Measurements from ENCODE around the gene SCARF2. TPM values are rescaled to one million over a fixed set of nuclear protein-coding genes. Genes with fewer than 3 reads are reported as not detected.
A peak's percentile ranks its signal among the peaks of the same experiment; 100 is the strongest.

The SCARF2 gene
- total RNA-seq, 4 donors from 2014 or later: 3.4 to 15.9 (median 8.7) TPM

DNA sequence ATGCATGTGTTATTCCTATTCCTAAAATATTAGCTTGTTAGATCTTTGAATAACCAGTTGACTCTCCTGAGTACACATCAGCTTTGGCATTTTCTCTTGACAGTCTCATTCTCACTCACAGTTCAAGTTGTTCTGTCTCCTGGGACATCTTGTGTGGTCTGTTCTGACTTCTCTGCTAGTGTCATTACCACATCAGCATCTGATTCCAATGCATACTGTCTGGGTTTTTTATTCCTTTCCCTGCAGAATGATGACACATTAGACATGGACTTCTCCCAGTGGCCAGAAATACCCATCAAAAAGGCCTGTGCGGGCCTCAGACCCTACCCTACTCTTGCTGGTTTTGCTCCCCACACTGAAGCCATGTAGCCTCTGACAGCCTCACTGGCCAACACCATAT is 41.0 kb downstream of the SCARF2 start:
- peaks cover 2 to 19% (median 14%) of the 10 kb centered on the region in 4 donors for H3K4me1 ChIP-seq
- H3K27ac ChIP-seq: no peak overlapping the region
- no peaks in the 10 kb centered on the region for H3K36me3 ChIP-seq
- in situ Hi-C loops (cut with MboI; ENCODE audit: low pct_ligation_motif_present in 1 of 4, low pct_unique_long_range_greater_than_20kb in 1 of 4, low sequenced_read_pairs in 3 of 4) (no loop called here), intact Hi-C loops (cut with DNase I; ENCODE audit: low total_unique reads) (no loop called here)
- no peaks in the 10 kb centered on the region for H3K27me3 ChIP-seq
- no peak overlapping the region for H3K4me3 ChIP-seq
- H3K9me3 ChIP-seq: no peaks in the 10 kb centered on the region
- TF ChIP-seq, protein P1, sequence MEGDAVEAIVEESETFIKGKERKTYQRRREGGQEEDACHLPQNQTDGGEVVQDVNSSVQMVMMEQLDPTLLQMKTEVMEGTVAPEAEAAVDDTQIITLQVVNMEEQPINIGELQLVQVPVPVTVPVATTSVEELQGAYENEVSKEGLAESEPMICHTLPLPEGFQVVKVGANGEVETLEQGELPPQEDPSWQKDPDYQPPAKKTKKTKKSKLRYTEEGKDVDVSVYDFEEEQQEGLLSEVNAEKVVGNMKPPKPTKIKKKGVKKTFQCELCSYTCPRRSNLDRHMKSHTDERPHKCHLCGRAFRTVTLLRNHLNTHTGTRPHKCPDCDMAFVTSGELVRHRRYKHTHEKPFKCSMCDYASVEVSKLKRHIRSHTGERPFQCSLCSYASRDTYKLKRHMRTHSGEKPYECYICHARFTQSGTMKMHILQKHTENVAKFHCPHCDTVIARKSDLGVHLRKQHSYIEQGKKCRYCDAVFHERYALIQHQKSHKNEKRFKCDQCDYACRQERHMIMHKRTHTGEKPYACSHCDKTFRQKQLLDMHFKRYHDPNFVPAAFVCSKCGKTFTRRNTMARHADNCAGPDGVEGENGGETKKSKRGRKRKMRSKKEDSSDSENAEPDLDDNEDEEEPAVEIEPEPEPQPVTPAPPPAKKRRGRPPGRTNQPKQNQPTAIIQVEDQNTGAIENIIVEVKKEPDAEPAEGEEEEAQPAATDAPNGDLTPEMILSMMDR (IDR thresholded peaks at IDR 0.05): no peak
- 83 to 93% methylated on average over 1 of the region's 1 CpG for WGBS, 2 donors (ENCODE audit: low coverage in 1 of 2)
- no peak for DNase-seq

DNA sequence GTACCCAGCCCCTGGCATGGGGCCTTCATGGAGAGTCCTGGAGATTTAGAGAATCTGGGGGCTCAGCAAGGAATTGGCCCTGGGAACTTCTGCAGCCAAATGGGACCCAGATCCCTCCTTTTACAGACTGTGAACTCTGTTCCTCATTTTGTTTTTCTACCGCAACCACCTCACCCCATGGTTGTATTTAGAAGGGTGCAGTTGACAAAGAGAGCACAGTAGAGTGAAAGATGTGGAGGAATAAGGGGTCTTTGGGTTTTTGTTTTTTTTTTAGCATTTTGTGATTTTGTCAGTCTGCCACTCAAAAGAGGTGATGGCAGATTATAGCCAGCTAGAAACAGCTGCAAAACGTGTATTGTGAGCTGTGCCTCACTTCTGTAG is 41.7 kb downstream of the SCARF2 start:
- intact Hi-C loops (cut with DNase I; ENCODE audit: low total_unique reads) (no loop called here), in situ Hi-C loops (cut with MboI; ENCODE audit: low pct_ligation_motif_present in 1 of 4, low pct_unique_long_range_greater_than_20kb in 1 of 4, low sequenced_read_pairs in 3 of 4) (no loop called here)
- Histone ChIP-seq H3K27ac (no peak overlapping the region), H3K9me3 (no peaks in the 10 kb centered on the region), H3K4me3 (no peak overlapping the region), H3K36me3 (no peaks in the 10 kb centered on the region), H3K27me3 (no peaks in the 10 kb centered on the region), H3K4me1 (peaks cover 2 to 19% (median 14%) of the 10 kb centered on the region in 4 donors)
- WGBS, 2 donors (ENCODE audit: low coverage in 1 of 2): 40 to 59% methylated on average over 1 to 2 of the region's 2 CpGs
- no peak for DNase-seq
- TF ChIP-seq POLR2AphosphoS5 (IDR thresholded peaks at IDR 0.05) (no peak), EP300 (IDR thresholded peaks at IDR 0.05; ENCODE audit: low read depth) (no peak), POLR2A (IDR thresholded peaks at IDR 0.05) (no peak)
- TF ChIP-seq, protein P1 (IDR thresholded peaks at IDR 0.05): no peak

DNA sequence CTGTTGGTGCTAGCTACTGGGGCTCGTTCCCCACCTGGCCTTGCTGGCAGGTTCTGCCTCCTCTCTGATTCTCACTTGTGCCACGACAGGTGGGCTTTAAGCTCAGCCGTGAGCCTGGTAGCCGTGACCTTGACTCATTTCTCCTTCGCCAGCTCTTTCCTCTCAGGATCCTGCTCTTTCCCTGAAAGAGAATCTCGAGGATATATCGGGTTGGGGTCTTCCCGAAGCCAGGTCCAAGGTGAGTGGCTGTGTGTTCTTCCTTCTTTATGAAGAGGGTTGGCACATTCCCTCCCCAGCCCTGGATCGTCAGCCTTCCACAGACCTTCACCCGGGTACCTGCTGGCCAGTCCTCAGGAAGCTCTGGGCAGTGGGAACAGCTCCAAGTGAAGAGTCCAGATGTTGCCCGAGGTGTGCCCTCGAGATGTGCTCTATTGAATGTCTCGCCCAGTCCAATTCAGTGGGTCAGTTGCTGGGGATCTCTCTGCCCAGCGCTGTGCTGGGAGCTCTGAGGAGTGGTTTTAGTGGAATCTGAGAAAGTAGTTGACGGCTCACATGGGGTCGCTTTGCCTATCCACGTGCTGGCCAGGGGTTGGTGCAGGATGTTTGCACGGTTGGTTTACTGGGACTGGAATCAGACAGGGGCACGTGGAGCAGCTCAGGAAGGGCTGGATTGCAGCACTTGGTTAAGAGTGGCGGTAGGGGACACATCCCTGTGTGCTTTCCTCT is 42.3 kb downstream of the SCARF2 start:
- Histone ChIP-seq H3K4me3 (peak overlapping the region in 1 of 4 donors; percentile 75), H3K27ac (no peak overlapping the region), H3K9me3 (no peaks in the 10 kb centered on the region), H3K4me1 (peaks cover 2 to 19% (median 14%) of the 10 kb centered on the region in 4 donors), H3K27me3 (no peaks in the 10 kb centered on the region), H3K36me3 (no peaks in the 10 kb centered on the region)
- TF ChIP-seq EP300 (IDR thresholded peaks at IDR 0.05; ENCODE audit: low read depth): no peak
- no peak for TF ChIP-seq POLR2AphosphoS5 (IDR thresholded peaks at IDR 0.05)
- TF ChIP-seq POLR2A (IDR thresholded peaks at IDR 0.05): no peak
- TF ChIP-seq, protein P1 (IDR thresholded peaks at IDR 0.05): no peak
- 83 to 94% methylated on average over 5 to 20 of the region's 20 CpGs for WGBS, 2 donors (ENCODE audit: low coverage in 1 of 2)
- in situ Hi-C loops (cut with MboI; ENCODE audit: low pct_ligation_motif_present in 1 of 4, low pct_unique_long_range_greater_than_20kb in 1 of 4, low sequenced_read_pairs in 3 of 4) (no loop called here), intact Hi-C loops (cut with DNase I; ENCODE audit: low total_unique reads) (no loop called here)
- DNase-seq: no peak

DNA sequence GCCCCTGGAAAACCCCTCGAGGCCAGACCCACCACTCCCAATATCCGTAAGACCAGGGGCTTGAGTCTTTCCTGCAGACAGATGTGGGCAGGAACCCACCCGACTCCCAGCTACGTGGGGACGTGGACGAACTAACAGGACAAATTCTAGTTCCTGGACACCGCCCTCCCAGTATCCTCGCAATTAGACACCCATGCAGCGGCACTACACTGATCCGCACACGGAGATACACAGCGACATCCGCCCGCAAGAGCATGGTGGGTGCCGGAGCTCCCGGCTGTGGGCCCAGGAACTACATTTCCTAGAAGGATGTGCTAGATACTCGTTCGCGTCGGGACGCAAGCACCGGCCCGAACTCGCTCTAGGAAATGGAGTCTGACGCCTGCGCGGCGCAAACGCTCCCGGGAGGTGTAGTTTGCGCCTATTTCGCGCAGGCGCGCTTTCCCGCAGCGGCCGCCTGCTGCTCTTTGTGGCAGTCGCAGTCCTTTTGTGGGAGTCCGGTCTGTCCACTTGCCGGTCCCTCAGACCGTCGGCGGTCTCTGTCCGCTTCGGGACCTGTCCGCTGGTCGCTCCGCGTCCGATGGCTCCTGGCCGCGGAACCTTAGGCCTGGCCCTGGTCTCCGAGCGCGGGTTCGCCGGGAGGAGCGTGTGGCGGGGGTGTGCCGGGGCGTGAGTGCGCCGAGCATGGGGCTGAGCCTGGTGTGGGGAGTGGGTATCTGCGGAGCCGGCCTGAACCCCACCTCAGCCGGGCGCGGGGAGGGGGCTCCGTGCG is 43.7 kb downstream of the SCARF2 start, which contains the start of gene ZNF74:
Gene ZNF74 (plus strand): TSS at position 447 of the 772 bp plus-strand sequence. CDS start 478 bp downstream, outside the sequence.
- Histone ChIP-seq H3K27me3 (no peaks in the 10 kb centered on the region), H3K4me3 (peak within 1 kb of the TSS; percentile 71 to 79 (median 75)), H3K36me3 (no peaks in the 10 kb centered on the region), H3K4me1 (peaks cover 2 to 19% (median 14%) of the 10 kb centered on the region in 4 donors), H3K27ac (peak within 1 kb of the TSS; percentile 68 to 82 (median 77)), H3K9me3 (no peaks in the 10 kb centered on the region)
- in situ Hi-C loops (cut with MboI; ENCODE audit: low pct_ligation_motif_present in 1 of 4, low pct_unique_long_range_greater_than_20kb in 1 of 4, low sequenced_read_pairs in 3 of 4) (no loop called here), intact Hi-C loops (cut with DNase I; ENCODE audit: low total_unique reads) (no loop called here)
- WGBS, 2 donors (ENCODE audit: low coverage in 1 of 2): 1% methylated on average over 53 of the region's 71 CpGs; no CpG with 5 or more reads in 1 of the 2 donors
- TF ChIP-seq POLR2AphosphoS5 (IDR thresholded peaks at IDR 0.05): peak; percentile 28 to 78 (median 62)
- TF ChIP-seq POLR2A (IDR thresholded peaks at IDR 0.05): peak; percentile 62
- no peak for TF ChIP-seq EP300 (IDR thresholded peaks at IDR 0.05; ENCODE audit: low read depth)
- TF ChIP-seq, protein P1 (IDR thresholded peaks at IDR 0.05): no peak
- peak; percentile 91 for DNase-seq
